GM18502 (cell line): ENCODE results near the gene LRRC57.
"Not testable (repeated sequence)": the region's sequence is repeated elsewhere in the genome, so short reads cannot be mapped to it uniquely, and the experiment has no call there.

Source experiments
- ATAC-seq: cut with Tn5 transposase; IDR thresholded peaks from one replicate; pipeline ENCODE4 v1.9.1; 2021; ENCODE audit warnings: mild to moderate bottlenecking; ENCODE audit not compliant: unreplicated experiment, poor library complexity

The LRRC57 gene

GRCh38 chr15:42548249-42549031 is at the start of gene LRRC57, which contains the start of gene HAUS2:
Gene LRRC57 (minus strand): TSS chr15:42548793. CDS start chr15:42548434, 359 bp downstream.
Gene HAUS2 (plus strand): TSS chr15:42548838. CDS start chr15:42548873, 35 bp downstream.
- peak; percentile 82 for ATAC-seq

GRCh38 chr15:42595626-42596240 is 47.1 kb upstream of the LRRC57 start:
- ATAC-seq = no peak

GRCh38 chr15:42594095-42594494 is 45.5 kb upstream of the LRRC57 start:
- ATAC-seq = no peak

GRCh38 chr15:42593143-42593542 is 44.5 kb upstream of the LRRC57 start:
- no peak for ATAC-seq

GRCh38 chr15:42592716-42593115 is 44.1 kb upstream of the LRRC57 start:
- no peak for ATAC-seq

DNA sequence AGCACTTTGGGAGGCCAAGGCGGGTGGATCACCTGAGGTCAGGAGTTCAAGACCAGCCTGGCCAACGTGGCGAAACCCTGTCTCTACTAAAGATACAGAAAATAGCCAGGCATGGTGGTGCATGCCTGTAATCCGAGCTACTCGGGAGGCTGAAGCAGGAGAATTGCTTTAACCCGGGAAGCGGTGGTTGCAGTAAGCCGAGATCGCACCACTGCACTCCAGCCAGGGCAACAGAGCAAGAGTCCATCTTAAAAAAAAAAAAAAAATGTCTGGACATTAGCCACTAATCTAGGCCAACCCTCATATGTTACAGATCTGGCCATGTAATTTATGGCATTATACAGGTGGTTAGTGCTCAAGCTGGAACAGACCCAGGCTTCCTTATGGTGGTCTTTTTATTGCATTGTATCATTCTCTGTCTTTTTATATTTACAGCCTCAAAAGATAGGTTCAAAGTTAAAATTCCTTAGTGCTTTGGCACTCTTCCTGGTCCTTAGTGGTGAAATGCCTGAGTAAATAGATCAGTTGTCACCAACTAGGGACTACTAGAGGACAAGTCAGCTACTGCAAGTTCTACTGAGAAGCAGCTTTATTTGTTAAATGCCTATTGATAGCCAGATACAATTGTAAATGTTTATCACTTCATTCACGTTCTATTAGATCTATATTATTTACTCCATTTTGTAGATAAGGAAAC is 42.8 kb upstream of the LRRC57 start:
- no peak for ATAC-seq

- ATAC-seq = no peak
Measured at GRCh38 chr15:42590619-42591237, 42.1 kb upstream of the LRRC57 start.

GRCh38 chr15:42584031-42584765 is 35.6 kb upstream of the LRRC57 start:
- ATAC-seq = no peak

DNA sequence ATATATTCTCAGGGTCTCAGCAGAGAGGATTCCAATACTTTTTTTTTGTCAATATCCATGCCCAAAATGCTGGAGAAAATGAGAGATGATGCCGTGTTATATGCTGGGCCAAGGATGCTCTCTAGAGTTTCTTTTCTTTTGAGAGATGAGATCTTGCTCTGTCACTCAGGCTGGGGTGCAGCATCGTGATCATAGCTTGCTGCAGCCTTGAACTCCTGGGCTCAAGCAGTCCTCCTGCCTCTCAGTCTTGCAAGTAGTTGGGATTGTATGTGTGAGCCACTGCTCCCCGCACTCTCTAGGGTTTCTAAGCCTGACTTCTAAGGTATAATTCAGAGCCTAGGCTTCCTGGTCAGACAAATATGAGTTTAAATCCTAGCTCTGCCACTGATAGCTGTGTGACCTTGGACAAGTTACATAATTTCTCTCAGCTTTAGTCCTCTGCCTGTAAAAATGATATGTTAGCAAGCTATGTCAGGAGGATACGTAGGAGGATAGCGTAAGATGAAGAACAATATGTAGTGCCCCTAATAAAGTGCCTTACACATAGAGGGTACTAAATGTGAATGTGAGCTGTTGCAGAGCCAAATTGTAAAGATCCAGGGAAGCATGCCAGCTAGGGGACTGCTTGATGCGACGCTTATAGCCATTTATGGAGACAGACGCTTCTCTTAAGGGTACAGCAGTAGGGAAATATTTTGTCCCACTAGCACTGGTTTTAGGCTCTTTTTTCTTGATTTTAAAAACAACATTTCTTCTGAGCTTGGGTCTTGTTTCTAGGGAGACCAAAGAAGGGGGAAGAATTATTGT is 34.2 kb upstream of the LRRC57 start:
- ATAC-seq = no peak

GRCh38 chr15:42581272-42581730 is 32.7 kb upstream of the LRRC57 start:
- peak; percentile 84 for ATAC-seq

DNA sequence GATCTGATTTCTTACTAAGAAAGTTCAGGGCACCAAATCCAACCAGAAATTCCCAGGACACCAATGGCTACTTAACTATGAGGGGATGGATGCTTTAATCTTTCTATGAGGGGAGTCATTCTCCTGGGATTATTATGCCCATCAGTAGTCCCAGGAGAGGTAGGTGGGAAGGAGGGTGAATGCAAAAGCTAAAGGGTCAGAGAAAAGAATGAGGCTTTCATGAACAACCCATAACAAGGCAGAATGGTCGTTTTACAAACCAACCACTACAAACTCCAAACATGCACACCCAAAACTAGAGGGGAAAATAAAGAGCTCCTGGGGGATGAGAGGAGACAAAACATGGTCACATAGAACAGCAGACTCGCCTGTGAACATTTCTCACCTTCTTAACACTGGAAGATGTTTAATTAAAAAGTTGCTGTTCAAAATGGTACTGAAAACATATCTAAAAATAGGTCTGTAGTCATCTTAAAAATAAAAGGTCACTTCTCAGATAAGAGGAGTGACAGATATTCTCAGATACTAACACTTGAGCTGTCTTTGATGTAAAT is 30.5 kb upstream of the LRRC57 start:
- no peak for ATAC-seq

GRCh38 chr15:42577514-42578031 is 29.0 kb upstream of the LRRC57 start:
- ATAC-seq = no peak

DNA sequence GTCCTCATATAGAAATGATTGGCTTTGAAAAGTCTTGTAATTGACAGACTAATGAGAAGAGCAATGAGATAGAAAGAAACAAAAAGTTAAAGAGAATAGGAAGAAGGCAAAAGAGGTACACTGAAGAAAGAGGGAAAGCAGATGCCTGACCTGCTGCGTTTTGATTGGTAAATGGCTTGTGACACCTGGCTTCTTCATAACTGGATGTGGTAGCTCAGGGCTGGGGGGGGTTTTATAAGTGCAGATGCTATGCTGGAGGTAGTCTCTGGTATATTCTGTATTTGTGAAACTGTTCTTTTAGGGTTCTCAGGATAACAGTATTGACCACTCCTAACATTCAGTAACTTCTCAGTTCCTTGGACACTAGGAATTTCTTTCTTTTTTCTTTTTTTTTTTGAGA is 28.2 kb upstream of the LRRC57 start:
- no peak for ATAC-seq

GRCh38 chr15:42576040-42576594 is 27.5 kb upstream of the LRRC57 start:
- no peak for ATAC-seq

GRCh38 chr15:42575188-42576039 is 26.8 kb upstream of the LRRC57 start, which contains the start of gene STARD9:
Gene STARD9 (plus strand): TSS chr15:42575606. CDS start chr15:42575716, 110 bp downstream.
- ATAC-seq = peak; percentile 89

GRCh38 chr15:42558739-42559138 is 10.1 kb upstream of the LRRC57 start:
- ATAC-seq = no peak

- ATAC-seq = not testable (repeated sequence)
Measured at GRCh38 chr15:42556550-42557207, 8.1 kb upstream of the LRRC57 start.
